HG03025 (cell line): Measurements from ENCODE around the gene EIF4G1.

ENCODE experiments used
- ATAC-seq: cut with Tn5 transposase; IDR thresholded peaks from one replicate; pipeline ENCODE4 v1.9.1; 2021; ENCODE audit warnings: mild to moderate bottlenecking, moderate library complexity; ENCODE audit not compliant: unreplicated experiment, low FRiP score

Gene EIF4G1

GRCh38 chr3:184299488-184300377 is 14.7 kb upstream of the EIF4G1 start:
- no peak for ATAC-seq

- ATAC-seq, result no peak
These were observed 14.1 kb upstream of the EIF4G1 start for GRCh38 chr3:184300378-184300720.

GRCh38 chr3:184305577-184305976 is 8.8 kb upstream of the EIF4G1 start:
- ATAC-seq, result no peak

- no peak for ATAC-seq
These were observed 7.9 kb upstream of the EIF4G1 start for GRCh38 chr3:184306341-184306972.

GRCh38 chr3:184307915-184308314 is 6.5 kb upstream of the EIF4G1 start:
- no peak for ATAC-seq

- ATAC-seq, result no peak
These were observed 5.7 kb upstream of the EIF4G1 start for GRCh38 chr3:184308744-184309143.

- no peak for ATAC-seq
These were observed 2.8 kb upstream of the EIF4G1 start for GRCh38 chr3:184311633-184312032.

- peak; percentile 30 for ATAC-seq
These were observed 515 bp downstream of the EIF4G1 start for GRCh38 chr3:184314700-184315542.

- ATAC-seq, result no peak
These were observed 1.1 kb downstream of the EIF4G1 start for GRCh38 chr3:184315543-184315867.

GRCh38 chr3:184315871-184316661 is 1.7 kb downstream of the EIF4G1 start:
- ATAC-seq, result no peak

- ATAC-seq, result no peak
These were observed 2.4 kb downstream of the EIF4G1 start for GRCh38 chr3:184316792-184317191.

- ATAC-seq, result no peak
These were observed 2.8 kb downstream of the EIF4G1 start for GRCh38 chr3:184317201-184317600.

- no peak for ATAC-seq
These were observed 5.7 kb downstream of the EIF4G1 start for GRCh38 chr3:184320104-184320445.

GRCh38 chr3:184321666-184322065 is 7.3 kb downstream of the EIF4G1 start:
- ATAC-seq, result no peak

GRCh38 chr3:184322731-184323487 is 8.5 kb downstream of the EIF4G1 start:
- ATAC-seq, result no peak

GRCh38 chr3:184323696-184324095 is 9.3 kb downstream of the EIF4G1 start:
- no peak for ATAC-seq

- ATAC-seq, result no peak
These were observed 10.9 kb downstream of the EIF4G1 start for GRCh38 chr3:184325269-184325668.

- ATAC-seq, result no peak
These were observed 11.4 kb downstream of the EIF4G1 start for GRCh38 chr3:184325715-184326369.

GRCh38 chr3:184327171-184327570 is 12.8 kb downstream of the EIF4G1 start:
- no peak for ATAC-seq
